Stimulated activated CD4-positive, alpha-beta T cell treated with anti-CD3 and anti-CD28 coated beads, Interleukin-2, amount 100 ng/mL, for 4 hours (primary cell): ENCODE measurements around the gene CNTN2.

Experiments
- DNase-seq: peaks from one replicate; pipeline ENCODE4 v3.0.0-alpha.2; 2020; ENCODE audit warnings: low read depth

The CNTN2 gene

GRCh38 chr1:205042911-205043806 lies at the start of gene CNTN2:
Gene CNTN2, plus strand, starts transcription at chr1:205043212. Its CDS starts 9,974 bp downstream, at chr1:205053186.
- no peak for DNase-seq

- no peak for DNase-seq
These were observed 48.7 kb upstream of the CNTN2 start for GRCh38 chr1:204994086-204994862.

- DNase-seq: no peak
These were observed 46.0 kb upstream of the CNTN2 start for GRCh38 chr1:204996981-204997380.

GRCh38 chr1:204997591-204998355 lies 45.2 kb upstream of the CNTN2 start:
- no peak for DNase-seq

GRCh38 chr1:205001162-205001561 lies 41.9 kb upstream of the CNTN2 start:
- no peak for DNase-seq

GRCh38 chr1:205002705-205003104 lies 40.3 kb upstream of the CNTN2 start:
- DNase-seq: no peak

- no peak for DNase-seq
These were observed 39.5 kb upstream of the CNTN2 start for GRCh38 chr1:205003358-205004131.

GRCh38 chr1:205004351-205004750 lies 38.7 kb upstream of the CNTN2 start:
- no peak for DNase-seq

GRCh38 chr1:205008896-205009295 lies 34.1 kb upstream of the CNTN2 start:
- no peak for DNase-seq

- no peak for DNase-seq
These were observed 33.3 kb upstream of the CNTN2 start for GRCh38 chr1:205009670-205010069.

- no peak for DNase-seq
These were observed 30.4 kb upstream of the CNTN2 start for GRCh38 chr1:205012391-205013140.

GRCh38 chr1:205013683-205014367 lies 29.2 kb upstream of the CNTN2 start:
- DNase-seq: no peak

GRCh38 chr1:205014783-205015182 lies 28.2 kb upstream of the CNTN2 start:
- DNase-seq: no peak

- DNase-seq: no peak
These were observed 27.8 kb upstream of the CNTN2 start for GRCh38 chr1:205015241-205015640.

GRCh38 chr1:205016075-205016474 lies 26.9 kb upstream of the CNTN2 start:
- DNase-seq: no peak

GRCh38 chr1:205016584-205016983 lies 26.4 kb upstream of the CNTN2 start:
- no peak for DNase-seq

- no peak for DNase-seq
These were observed 26.0 kb upstream of the CNTN2 start for GRCh38 chr1:205017001-205017400.

- no peak for DNase-seq
These were observed 25.2 kb upstream of the CNTN2 start for GRCh38 chr1:205017766-205018165.

- DNase-seq: no peak
These were observed 24.6 kb upstream of the CNTN2 start for GRCh38 chr1:205018381-205018780.

- no peak for DNase-seq
These were observed 22.5 kb upstream of the CNTN2 start for GRCh38 chr1:205020466-205020865.
